Stimulated activated CD8-positive, alpha-beta memory T cell treated with anti-CD3 and anti-CD28 coated beads, Interleukin-2, amount 100 ng/mL, for 1 hour (primary cell): ENCODE data around the gene MIX23.

ENCODE experiments used
- DNase-seq, 2 donors: peaks; one replicate each; pipeline ENCODE4 v3.0.0-alpha.2; 2020; ENCODE audit warnings: low read depth in 2 of 2

The MIX23 gene

DNA sequence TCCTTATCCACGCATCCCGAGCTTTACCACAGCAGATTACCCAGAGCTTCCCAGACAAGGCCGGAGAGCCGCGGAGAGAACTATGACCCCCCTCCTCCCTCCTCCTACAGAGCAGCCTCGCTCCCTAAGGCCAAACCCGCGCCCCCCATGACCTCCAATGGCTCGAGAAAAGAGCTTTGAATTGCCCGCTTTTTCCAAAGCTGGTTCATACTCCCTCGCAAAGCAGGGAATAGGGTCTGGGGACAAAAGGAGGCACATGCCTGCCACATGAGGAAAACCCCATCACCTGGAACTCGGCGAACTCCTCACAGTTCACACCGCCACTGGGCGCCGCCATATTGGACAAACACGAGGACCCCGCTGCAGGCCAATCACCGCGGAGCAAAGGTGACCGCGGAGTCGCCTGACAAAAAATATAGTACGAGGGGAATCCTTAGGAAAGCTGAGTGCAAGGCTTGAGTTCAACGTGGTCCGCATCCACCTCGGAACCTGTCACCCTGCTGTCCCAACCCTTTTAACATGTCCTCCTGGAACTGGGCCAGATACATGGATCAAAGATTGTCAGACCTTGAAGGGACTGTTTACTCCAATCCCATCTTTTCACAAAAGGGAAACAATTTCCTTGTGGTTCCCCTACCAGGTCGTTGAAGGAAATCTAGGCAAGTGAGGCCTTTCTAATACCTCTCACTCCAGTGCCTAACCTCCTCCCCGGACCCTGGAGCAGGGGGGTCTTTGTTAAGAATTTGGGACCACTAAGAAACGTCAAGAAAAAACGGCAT lies at the start of gene MIX23:
MIX23 (minus strand) TSS at position 344 of the 779 bp plus-strand sequence; CDS start at position 337, 7 bp downstream.
- peak; percentile 60 to 67 for DNase-seq

DNA sequence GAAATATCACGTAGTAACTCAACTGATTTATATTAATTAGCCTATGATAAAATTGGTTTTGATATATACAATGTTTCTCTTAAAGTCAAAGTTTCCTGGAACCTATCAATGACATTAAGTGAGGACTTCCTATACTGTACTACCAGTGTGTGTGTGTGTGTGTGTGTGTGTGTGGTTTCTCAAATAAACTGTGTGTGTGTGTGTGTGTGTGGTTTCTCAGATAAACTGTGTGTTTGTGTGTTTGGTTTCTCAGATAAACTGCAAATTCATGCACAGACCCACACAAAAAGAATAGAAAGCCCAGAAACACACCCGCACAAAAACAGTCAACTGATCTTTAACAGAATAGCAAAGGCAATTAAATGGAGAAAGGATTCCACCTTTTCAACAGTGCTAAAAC lies 47.3 kb upstream of the MIX23 start:
- DNase-seq: no peak

DNA sequence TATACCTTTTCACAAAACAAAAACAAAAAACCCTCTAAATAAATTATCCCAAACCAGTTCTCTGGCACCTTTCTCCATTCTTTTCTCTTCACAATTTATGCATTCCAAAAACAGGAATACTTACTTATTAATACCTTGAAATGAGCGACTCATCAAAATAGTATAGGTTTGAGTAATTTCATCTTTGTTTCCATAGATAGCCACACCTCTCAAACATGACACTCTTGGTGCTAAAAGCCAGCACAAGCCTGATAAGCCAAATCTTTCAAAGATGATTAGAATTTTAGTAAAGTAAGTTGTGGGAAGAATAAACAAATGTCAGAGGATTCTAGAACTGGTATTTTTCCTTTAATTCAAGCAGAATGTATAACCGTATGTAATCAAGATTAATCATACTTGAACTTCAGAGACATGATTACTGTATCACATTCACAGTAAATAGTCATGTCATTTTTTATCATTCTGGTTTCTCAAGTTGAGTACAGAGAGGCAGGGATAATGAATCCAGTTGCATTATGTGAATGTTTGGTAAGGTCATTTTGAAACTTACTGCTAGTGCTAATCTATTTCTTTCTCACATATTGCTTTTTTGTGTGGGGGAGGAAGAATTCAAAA lies 44.9 kb upstream of the MIX23 start:
- DNase-seq: no peak

- DNase-seq: no peak
These were observed 38.8 kb upstream of the MIX23 start for GRCh38 chr3:122421836-122422235.

- DNase-seq: no peak
These were observed 38.1 kb upstream of the MIX23 start for GRCh38 chr3:122421101-122421500.

- no peak for DNase-seq
These were observed 33.9 kb upstream of the MIX23 start for GRCh38 chr3:122416966-122417365.

GRCh38 chr3:122415762-122416654 lies 33.0 kb upstream of the MIX23 start, which contains the start of gene WDR5B:
WDR5B (minus strand) TSS chr3:122416062; CDS start chr3:122415528, 534 bp downstream.
- peak; percentile 98 for DNase-seq

DNA sequence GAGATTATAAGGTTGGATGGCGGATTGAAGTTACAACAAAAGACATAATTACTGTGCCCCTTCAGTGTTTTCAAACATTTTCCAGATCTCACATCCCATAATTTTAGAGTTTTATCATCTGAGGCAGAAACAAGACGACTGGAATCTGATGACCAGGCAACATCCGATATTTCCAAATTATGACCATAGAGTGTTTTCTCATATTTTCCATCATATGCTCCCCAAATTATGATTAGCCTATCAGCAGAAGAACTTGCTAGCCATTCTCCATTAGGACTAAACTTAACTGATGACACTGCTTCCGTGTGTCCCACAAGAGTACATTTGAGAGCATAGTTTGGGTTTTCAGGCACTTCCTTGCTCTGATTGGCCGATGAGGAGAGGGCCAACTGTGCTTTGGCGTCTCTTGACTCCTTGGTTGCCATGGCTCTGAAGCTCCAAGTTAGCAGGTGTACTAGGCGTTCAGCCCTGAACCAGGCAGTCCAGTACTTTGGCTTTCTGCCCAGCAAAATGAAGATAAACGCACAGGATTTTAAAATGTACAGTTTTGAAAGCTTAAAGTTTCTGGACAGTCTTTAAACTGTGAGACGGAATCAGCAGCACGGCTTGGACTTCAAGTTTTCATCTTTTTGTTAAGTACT lies 32.2 kb upstream of the MIX23 start:
- no peak for DNase-seq

- no peak for DNase-seq
These were observed 31.4 kb upstream of the MIX23 start for GRCh38 chr3:122414391-122414790.

DNA sequence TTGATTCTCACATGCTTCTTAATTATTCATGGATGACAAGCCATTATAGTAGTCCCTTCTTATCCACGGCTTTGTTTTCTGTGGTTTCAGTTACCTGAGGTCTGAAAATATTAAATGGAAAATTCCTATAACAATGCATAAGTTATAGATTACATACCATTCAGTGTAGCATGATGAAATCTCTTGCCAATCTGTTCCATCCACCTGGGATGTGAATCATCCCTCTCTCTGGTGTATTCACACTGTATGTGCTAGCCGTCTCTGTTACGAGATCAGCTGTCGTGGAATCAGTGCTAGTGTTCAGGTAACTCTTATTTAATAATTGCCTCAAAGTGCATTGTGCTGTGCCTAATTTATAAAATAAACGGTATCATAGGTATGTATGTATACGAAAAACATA lies 27.6 kb upstream of the MIX23 start:
- no peak for DNase-seq

DNA sequence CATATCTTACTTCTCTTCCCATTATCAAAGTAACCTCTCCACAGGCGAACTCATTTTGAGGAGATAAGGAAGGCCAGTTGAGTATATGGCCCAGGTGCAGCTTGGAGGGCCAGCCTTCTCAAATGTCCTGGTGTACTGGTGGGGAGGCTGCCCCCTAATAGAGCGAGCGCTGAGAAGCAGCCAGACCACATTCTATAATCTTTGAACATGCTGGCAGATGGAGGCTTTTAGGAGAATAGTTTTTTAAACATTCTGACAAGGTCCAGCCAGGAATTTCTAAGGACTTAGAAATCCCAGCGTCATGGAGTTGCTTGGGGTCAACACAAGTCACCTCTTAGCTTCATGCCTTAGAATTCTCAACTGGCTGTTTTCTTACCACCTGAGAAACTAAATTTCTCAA lies 27.1 kb upstream of the MIX23 start:
- no peak for DNase-seq

GRCh38 chr3:122409446-122409845 lies 26.4 kb upstream of the MIX23 start:
- no peak for DNase-seq

DNA sequence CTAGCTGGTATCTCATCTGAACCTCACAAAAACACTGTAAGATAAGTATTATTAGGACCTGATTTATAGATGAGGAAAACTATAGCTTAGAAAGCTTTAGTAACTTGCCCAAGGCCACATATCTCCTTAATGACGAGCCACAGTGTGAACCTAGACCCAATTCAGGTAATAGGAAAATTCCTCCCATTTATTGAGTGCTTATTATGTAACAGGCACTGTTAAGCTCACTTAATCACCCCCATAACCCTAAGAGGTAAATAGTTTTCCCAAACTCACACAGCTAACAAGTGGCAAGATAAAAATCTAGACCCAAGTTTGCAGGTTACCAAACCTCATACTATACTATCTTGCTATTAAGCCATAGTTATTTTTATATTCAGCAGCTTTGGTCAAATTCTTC lies 24.9 kb upstream of the MIX23 start:
- DNase-seq: no peak

- DNase-seq: no peak
These were observed 23.2 kb upstream of the MIX23 start for GRCh38 chr3:122406198-122406597.

GRCh38 chr3:122405015-122405414 lies 22.0 kb upstream of the MIX23 start:
- no peak for DNase-seq

DNA sequence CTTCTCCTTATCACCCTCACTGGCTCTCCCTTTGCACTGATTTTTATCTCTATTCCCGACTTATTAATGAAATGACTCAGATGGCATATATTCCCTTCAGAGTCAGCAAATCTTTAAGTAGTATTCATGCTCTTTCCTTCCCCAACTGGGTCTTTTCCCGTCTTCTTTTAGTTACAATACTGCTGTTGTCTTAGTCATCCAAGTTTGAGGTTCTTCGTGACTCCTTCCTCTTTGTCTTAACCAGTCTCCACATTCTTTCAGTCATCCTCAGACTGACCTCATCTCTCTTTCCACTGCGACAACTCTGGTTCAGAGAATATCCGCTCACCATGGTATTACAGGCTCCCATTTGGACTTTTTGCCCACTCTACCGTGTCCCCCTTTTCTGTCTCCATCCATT lies 20.5 kb upstream of the MIX23 start:
- no peak for DNase-seq

DNA sequence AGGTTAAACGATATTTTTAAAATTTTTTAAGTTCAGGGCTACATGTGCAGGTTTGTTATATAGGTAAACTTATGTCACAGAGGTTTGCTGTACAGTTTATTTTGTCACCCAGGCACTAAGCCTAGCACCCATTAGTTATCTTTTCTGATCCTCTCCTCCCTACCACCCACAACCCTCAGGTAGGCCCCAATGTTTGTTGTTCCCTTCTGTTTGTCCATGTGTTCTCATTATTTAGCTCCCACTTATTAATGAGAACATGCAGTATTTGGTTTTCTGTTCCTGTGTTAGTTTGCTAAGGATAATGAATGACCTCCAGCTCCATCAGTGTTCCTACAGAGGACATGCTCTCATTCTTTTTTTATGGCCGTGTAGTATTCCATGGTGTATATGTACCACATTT lies 15.9 kb upstream of the MIX23 start:
- DNase-seq: no peak

GRCh38 chr3:122397201-122397600 lies 14.2 kb upstream of the MIX23 start:
- no peak for DNase-seq

DNA sequence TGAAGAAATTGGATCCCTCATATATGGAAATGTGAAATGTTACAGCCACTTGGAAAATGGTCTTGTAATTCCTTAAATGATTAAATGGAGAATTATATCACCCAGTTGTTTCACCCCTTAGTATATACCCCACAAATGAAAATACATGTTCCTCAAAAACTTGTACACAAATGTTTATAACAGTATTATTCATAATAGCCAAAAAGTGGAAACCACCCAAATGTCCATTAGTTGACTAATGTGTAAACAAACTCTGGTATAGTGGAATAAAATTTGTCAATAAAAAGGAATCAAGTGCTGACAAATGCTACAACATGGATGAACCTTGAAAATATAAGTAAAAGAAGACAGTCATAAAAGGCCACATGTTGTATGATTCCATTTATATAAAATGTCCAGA lies 13.5 kb upstream of the MIX23 start:
- DNase-seq: no peak

DNA sequence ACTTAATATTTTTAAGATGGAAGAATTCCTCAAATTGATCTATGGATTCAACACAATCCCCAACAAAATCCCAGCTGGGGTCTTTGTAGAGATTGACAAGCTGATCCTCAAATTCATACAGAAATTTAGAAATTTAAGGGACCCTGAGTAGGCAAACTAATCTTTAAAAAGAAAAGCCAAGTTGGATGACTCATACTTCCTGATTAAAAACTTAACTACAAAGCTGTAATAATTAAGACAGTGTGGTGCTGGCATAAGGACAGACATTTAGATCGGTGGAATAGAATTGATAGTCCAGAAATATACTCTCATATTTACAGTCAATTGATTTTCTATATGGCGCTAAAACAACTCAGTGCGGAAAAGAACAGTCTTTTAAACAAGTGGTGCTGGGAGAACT lies 12.6 kb upstream of the MIX23 start:
- DNase-seq: no peak

- DNase-seq: no peak
These were observed 11.1 kb upstream of the MIX23 start for GRCh38 chr3:122394173-122394572.
